Measurements from ENCODE around the gene TGFBR2. TPM values are rescaled to one million over a fixed set of nuclear protein-coding genes. Genes with fewer than 3 reads are reported as not detected.

Gene TGFBR2
- total and polyA plus RNA-seq, 2 of the 13 experiments (the other 11 are each of a cell fraction or from before 2014, with no cell fraction given): 82.2 to 187 TPM

GRCh38 chr3:30728143-30728542, 121.7 kb downstream of the TGFBR2 start (continued):
- TF ChIP-seq ZNF224 (CRISPR knock-in tag; IDR thresholded peaks at IDR 0.05): no peak
- peak; percentile 34; the same call in 1 of the 2 replicates for TF ChIP-seq SMC3 (IDR thresholded peaks at IDR 0.05; ENCODE audit: low read length)
- no peak for TF ChIP-seq ZNF552 (CRISPR knock-in tag; IDR thresholded peaks at IDR 0.05; ENCODE audit: borderline replicate concordance)
- no peak for TF ChIP-seq RFX5 (IDR thresholded peaks at IDR 0.05; ENCODE audit: low read depth, low read length)
- no peak for TF ChIP-seq MIER2 (CRISPR knock-in tag; IDR thresholded peaks at IDR 0.05)
- no peak for TF ChIP-seq ZBTB8A (CRISPR knock-in tag; IDR thresholded peaks at IDR 0.05; ENCODE audit: borderline replicate concordance, low read depth)
- no peak for TF ChIP-seq NAIF1 (CRISPR knock-in tag; IDR thresholded peaks at IDR 0.05; ENCODE audit: borderline replicate concordance)
- no peak for TF ChIP-seq HNF4G (IDR thresholded peaks at IDR 0.05; ENCODE audit: borderline replicate concordance, low read depth, low read length)
- TF ChIP-seq HNF4G (CRISPR knock-in tag; IDR thresholded peaks at IDR 0.05; ENCODE audit: borderline replicate concordance, low read depth): no peak
- TF ChIP-seq, protein P1, sequence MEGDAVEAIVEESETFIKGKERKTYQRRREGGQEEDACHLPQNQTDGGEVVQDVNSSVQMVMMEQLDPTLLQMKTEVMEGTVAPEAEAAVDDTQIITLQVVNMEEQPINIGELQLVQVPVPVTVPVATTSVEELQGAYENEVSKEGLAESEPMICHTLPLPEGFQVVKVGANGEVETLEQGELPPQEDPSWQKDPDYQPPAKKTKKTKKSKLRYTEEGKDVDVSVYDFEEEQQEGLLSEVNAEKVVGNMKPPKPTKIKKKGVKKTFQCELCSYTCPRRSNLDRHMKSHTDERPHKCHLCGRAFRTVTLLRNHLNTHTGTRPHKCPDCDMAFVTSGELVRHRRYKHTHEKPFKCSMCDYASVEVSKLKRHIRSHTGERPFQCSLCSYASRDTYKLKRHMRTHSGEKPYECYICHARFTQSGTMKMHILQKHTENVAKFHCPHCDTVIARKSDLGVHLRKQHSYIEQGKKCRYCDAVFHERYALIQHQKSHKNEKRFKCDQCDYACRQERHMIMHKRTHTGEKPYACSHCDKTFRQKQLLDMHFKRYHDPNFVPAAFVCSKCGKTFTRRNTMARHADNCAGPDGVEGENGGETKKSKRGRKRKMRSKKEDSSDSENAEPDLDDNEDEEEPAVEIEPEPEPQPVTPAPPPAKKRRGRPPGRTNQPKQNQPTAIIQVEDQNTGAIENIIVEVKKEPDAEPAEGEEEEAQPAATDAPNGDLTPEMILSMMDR (CRISPR knock-in tag; IDR thresholded peaks at IDR 0.05): peak; percentile 34
- TF ChIP-seq ZNF574 (CRISPR knock-in tag; IDR thresholded peaks at IDR 0.05): no peak
- TF ChIP-seq POGK (CRISPR knock-in tag; conservative IDR thresholded peaks at IDR 0.05): no peak
- TF ChIP-seq FOXA3 (CRISPR knock-in tag; IDR thresholded peaks at IDR 0.05): no peak
- no peak for TF ChIP-seq ZHX2 (IDR thresholded peaks at IDR 0.05; ENCODE audit: low read depth)
- TF ChIP-seq ZHX2 (CRISPR knock-in tag; IDR thresholded peaks at IDR 0.05; ENCODE audit: borderline replicate concordance): no peak
- no peak for TF ChIP-seq PLSCR1 (CRISPR knock-in tag; IDR thresholded peaks at IDR 0.05; ENCODE audit: borderline replicate concordance)
- no peak for TF ChIP-seq EED (CRISPR knock-in tag; IDR thresholded peaks at IDR 0.05)
- TF ChIP-seq SUZ12 (IDR thresholded peaks at IDR 0.05; ENCODE audit: low read depth, low read length): no peak

Data from HepG2 (cell line).